Mesenchymal stem cell (in vitro differentiated cells and primary cell): ENCODE data around the gene BRD3.

Experiments used
- DNase-seq: peaks from one replicate; pipeline ENCODE4 v3.0.0-alpha.2; 2013
- H2AFZ ChIP-seq: one replicate; pipeline ENCODE4 v1.6.1; 2013; ENCODE audit warnings: low read depth, mild to moderate bottlenecking, control low read depth, inconsistent platforms, low read length, moderate library complexity
- H2AK5ac ChIP-seq: 2 replicates; pipeline ENCODE4 v1.6.1; 2013; ENCODE audit warnings: low read length, moderate library complexity, mild to moderate bottlenecking, inconsistent platforms; ENCODE audit not compliant: severe bottlenecking
- H2BK120ac ChIP-seq: one replicate; pipeline ENCODE4 v1.6.1; 2013; ENCODE audit warnings: low read depth, mild to moderate bottlenecking, inconsistent platforms, low read length, moderate library complexity
- H2BK12ac ChIP-seq, 2 experiments: one replicate each; pipeline ENCODE4 v1.6.1; 2013; ENCODE audit warnings: inconsistent platforms in 2 of 2, low read length in 2 of 2, mild to moderate bottlenecking in 2 of 2, moderate library complexity in 2 of 2, control low read depth in 1 of 2
- H2BK15ac ChIP-seq: one replicate; pipeline ENCODE4 v1.6.1; 2013; ENCODE audit warnings: mild to moderate bottlenecking, low read depth, inconsistent platforms; ENCODE audit not compliant: poor library complexity, severe bottlenecking
- H2BK5ac ChIP-seq: 2 replicates; pipeline ENCODE4 v1.6.1; 2013; ENCODE audit warnings: low read depth, mild to moderate bottlenecking, low read length, control low read depth, inconsistent platforms; ENCODE audit not compliant: poor library complexity, severe bottlenecking
- H3K14ac ChIP-seq, 2 experiments: one replicate each; pipeline ENCODE4 v1.6.1; 2013; ENCODE audit warnings: inconsistent platforms in 2 of 2, low read length in 2 of 2, control low read depth in 1 of 2, mild to moderate bottlenecking in 1 of 2, moderate library complexity in 1 of 2
- H3K18ac ChIP-seq, 2 experiments: one replicate each; pipeline ENCODE4 v1.6.1; 2013; ENCODE audit warnings: inconsistent platforms in 2 of 2, low read length in 2 of 2, control low read depth in 1 of 2, low read depth in 1 of 2, mild to moderate bottlenecking in 1 of 2
- H3K23ac ChIP-seq, 2 experiments: one replicate each; pipeline ENCODE4 v1.6.1; 2013; ENCODE audit warnings: inconsistent platforms in 2 of 2, low read length in 2 of 2, mild to moderate bottlenecking in 2 of 2, moderate library complexity in 2 of 2, control low read depth in 1 of 2
- H3K27ac ChIP-seq: 2 replicates; pipeline ENCODE4 v1.5.1; 2013; ENCODE audit warnings: mild to moderate bottlenecking, moderate library complexity, low read length, control low read depth, inconsistent platforms; ENCODE audit not compliant: poor library complexity, severe bottlenecking
- H3K27me3 ChIP-seq, 2 experiments: 2 replicates each; pipeline versions ENCODE4 v1.6.1 to v1.7.0; 2013; ENCODE audit warnings: low read length in 2 of 2, mild to moderate bottlenecking in 2 of 2, moderate library complexity in 2 of 2, control low read depth in 1 of 2, inconsistent platforms in 1 of 2; ENCODE audit not compliant: control insufficient read depth in 1 of 2, insufficient read depth in 1 of 2
- H3K36me3 ChIP-seq, 2 experiments: 2 replicates each; pipeline versions ENCODE4 v1.6.1 to v1.7.0; 2013; ENCODE audit warnings: low read length in 2 of 2, control low read depth in 1 of 2, inconsistent platforms in 1 of 2, low read depth in 1 of 2, mild to moderate bottlenecking in 1 of 2; ENCODE audit not compliant: insufficient read depth in 2 of 2, control insufficient read depth in 1 of 2
- H3K4ac ChIP-seq, 2 experiments: one replicate each; pipeline ENCODE4 v1.6.1; 2013; ENCODE audit warnings: inconsistent platforms in 2 of 2, low read length in 2 of 2, mild to moderate bottlenecking in 2 of 2, moderate library complexity in 2 of 2, control low read depth in 1 of 2, low read depth in 1 of 2
- H3K4me1 ChIP-seq: 2 replicates; pipeline ENCODE4 v1.6.1; 2013; ENCODE audit warnings: low read depth, low read length, control low read depth; ENCODE audit not compliant: control insufficient read depth, insufficient read depth
- H3K4me2 ChIP-seq: 2 replicates; pipeline ENCODE4 v1.6.1; 2013; ENCODE audit warnings: low read length, mild to moderate bottlenecking, inconsistent platforms; ENCODE audit not compliant: poor library complexity, severe bottlenecking
- H3K4me3 ChIP-seq, 2 experiments: 2 replicates each; pipeline versions ENCODE4 v1.5.1 to v1.7.0; 2013; ENCODE audit warnings: low read length in 2 of 2, mild to moderate bottlenecking in 2 of 2, control low read depth in 1 of 2, low read depth in 1 of 2; ENCODE audit not compliant: insufficient read depth in 1 of 2
- H3K79me1 ChIP-seq: replicated peaks from 2 replicates; pipeline ENCODE4 v1.6.1; 2013; ENCODE audit warnings: mild to moderate bottlenecking, control low read depth, low read length, inconsistent platforms; ENCODE audit not compliant: poor library complexity, severe bottlenecking
- H3K9ac ChIP-seq: 2 replicates; pipeline ENCODE4 v1.7.0; 2013; ENCODE audit warnings: mild to moderate bottlenecking, low read length, moderate library complexity
- H3K9me3 ChIP-seq: 2 replicates; pipeline ENCODE4 v1.7.0; 2013; ENCODE audit warnings: mild to moderate bottlenecking, low read length; ENCODE audit not compliant: control insufficient read depth
- H4K8ac ChIP-seq: one replicate; pipeline ENCODE4 v1.6.1; 2013; ENCODE audit warnings: inconsistent platforms, mild to moderate bottlenecking, low read length, moderate library complexity
- H4K91ac ChIP-seq: one replicate; pipeline ENCODE4 v1.6.1; 2013; ENCODE audit warnings: mild to moderate bottlenecking, low read length, inconsistent platforms
- WGBS: methylation state at CpG from one replicate; pipeline ENCODE4 v1.1.7; 2013; ENCODE audit warnings: mixed read lengths; 5-methylcytosine and 5-hydroxymethylcytosine counted together

The BRD3 gene

DNA sequence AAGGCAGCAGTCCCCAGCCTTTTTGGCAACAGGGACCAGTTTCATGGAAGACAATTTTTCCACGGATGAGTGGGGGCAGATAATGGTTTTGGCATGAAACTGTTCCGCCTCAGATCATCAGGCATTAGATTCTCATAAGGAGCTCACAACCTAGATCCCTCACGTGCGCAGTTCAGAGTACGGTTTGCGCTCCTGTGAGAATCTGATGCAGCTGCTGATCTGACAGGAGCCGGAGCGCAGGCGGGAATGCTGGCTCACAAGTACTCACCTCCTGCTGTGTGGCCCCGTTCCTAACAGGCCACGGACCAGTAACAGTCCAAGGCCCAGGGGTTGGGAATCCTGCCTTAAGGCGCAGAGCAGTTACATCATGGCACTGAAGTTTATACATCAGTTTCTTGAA, 3.3 kb upstream of the BRD3 start:
- H3K36me3 ChIP-seq = no peaks in the 10 kb centered on the region
- no peak overlapping the region for H2BK15ac ChIP-seq
- H3K4ac ChIP-seq = no peak overlapping the region
- no peak overlapping the region for H3K4me2 ChIP-seq
- no peak overlapping the region for H3K9ac ChIP-seq
- peaks cover 3% of the 10 kb centered on the region for H3K9me3 ChIP-seq
- no peak overlapping the region for H2BK120ac ChIP-seq
- H2AFZ ChIP-seq = no peak overlapping the region
- H3K79me1 ChIP-seq = no peaks in the 10 kb centered on the region
- H3K27me3 ChIP-seq = peaks cover 30 to 43% of the 10 kb centered on the region in 2 experiments
- whole genome bisulfite sequencing = 82% methylated on average over 12 of the region's 12 CpGs
- H3K18ac ChIP-seq = no peak overlapping the region
- H4K91ac ChIP-seq = no peak overlapping the region
- no peak overlapping the region for H3K23ac ChIP-seq
- no peak overlapping the region for H2AK5ac ChIP-seq
- peaks cover 2% of the 10 kb centered on the region for H3K4me1 ChIP-seq
- no peak overlapping the region for H2BK12ac ChIP-seq
- H3K4me3 ChIP-seq = no peak overlapping the region
- H3K14ac ChIP-seq = no peak overlapping the region
- no peak for DNase-seq
- no peak overlapping the region for H3K27ac ChIP-seq
- H2BK5ac ChIP-seq = no peak overlapping the region
- H4K8ac ChIP-seq = no peak overlapping the region

DNA sequence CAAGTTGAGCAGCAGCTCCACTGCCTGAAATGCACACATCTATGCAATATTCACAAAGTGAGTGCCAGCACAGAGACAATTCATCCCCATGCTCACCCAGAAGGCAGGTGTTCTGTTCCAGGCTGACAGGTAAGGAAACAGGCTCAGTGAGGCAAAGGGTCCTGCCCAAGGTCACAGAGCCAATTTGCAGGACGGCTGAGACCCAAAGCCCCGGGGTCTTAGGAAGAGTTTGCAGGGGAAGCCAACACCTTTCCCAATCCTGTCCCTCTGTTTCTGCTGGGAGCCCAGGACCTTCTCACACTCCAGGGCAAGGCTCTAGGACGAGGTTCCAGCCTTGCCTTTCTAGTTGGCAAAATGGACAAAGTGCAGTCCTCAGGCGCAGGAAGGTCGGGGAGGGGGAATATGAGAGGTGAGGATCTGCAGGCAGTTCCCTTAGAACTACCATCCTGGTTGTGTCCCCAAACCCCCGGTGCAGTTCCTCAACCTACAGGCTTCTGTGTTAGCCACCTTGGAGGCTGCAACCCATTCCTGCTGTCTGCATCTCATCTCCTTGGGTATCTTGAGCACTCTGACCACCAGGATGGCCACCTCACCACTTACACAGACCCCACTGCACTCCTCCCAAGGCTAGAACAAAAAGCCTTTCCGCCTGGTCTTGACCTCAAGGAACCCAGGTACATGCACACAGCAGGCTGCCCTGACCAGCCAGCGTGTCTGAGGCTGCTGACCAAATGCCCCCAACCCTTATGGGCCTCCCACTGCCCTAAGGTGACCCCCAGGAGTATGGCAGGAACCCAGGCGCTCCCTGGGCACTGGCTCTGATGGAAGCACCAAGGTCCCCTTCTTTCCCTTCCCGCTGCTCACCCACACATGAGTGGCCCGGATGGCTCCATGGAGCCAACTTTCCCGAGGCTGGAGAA, 1.9 kb upstream of the BRD3 start:
- Histone ChIP-seq H4K8ac (no peak overlapping the region), H3K9ac (no peak overlapping the region), H3K18ac (no peak overlapping the region), H3K4me3 (peak overlapping the region in 1 of 2 experiments; percentile 85), H3K23ac (no peak overlapping the region), H2BK12ac (no peak overlapping the region), H3K4me1 (peaks cover 12% of the 10 kb centered on the region), H3K79me1 (peaks cover 1% of the 10 kb centered on the region), H3K9me3 (peaks cover 3% of the 10 kb centered on the region), H2AK5ac (no peak overlapping the region), H2BK5ac (no peak overlapping the region), H2BK15ac (no peak overlapping the region), H3K27me3 (peaks cover 30 to 43% of the 10 kb centered on the region in 2 experiments), H4K91ac (no peak overlapping the region), H3K4ac (no peak overlapping the region), H2BK120ac (no peak overlapping the region), H3K27ac (no peak overlapping the region), H3K4me2 (no peak overlapping the region), H2AFZ (no peak overlapping the region), H3K36me3 (peaks cover 0 to 3% of the 10 kb centered on the region in 2 experiments), H3K14ac (no peak overlapping the region)
- WGBS = 82% methylated on average over 12 of the region's 12 CpGs
- DNase-seq = no peak

DNA sequence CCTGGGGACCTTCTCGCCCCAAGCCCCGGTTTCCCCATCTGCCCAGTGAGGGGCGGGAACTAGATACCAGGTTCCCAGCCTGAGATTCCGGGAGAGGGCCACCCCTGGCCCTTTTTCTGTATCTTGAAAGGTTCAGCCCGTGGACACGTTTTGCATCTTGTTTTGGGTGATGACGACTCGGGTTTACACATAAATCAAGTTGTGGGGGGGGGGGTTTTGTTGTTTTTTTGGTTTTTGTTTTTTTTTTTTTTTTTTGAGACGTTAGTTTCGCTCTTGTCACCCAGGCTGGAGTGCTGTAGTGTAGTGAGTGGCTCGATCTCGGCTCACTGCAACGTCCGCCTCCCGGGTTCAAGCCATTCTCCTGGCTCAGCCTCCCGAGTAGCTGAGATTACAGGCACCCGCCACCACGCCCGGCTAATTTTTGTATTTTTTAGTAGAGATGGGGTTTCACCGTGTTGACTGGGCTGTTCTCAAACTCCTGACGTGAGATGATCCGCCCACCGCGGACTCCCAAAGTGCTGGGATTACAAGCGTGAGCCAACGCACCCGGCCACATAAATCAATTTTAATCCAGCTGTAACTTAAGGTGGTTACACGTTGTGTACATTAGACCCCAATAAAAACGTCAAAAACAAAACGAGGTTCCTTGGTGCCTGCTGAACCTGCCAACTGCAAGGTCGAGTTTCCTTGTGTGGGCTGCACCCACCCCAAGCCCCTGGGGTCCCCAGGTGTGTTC, 1.1 kb upstream of the BRD3 start:
- Histone ChIP-seq H3K4me1 (peaks cover 13% of the 10 kb centered on the region), H3K23ac (no peak overlapping the region), H3K4me2 (peak overlapping the region; percentile 93), H3K4ac (no peak overlapping the region), H3K9ac (peak overlapping the region; percentile 83), H4K91ac (no peak overlapping the region), H3K27ac (no peak overlapping the region), H2BK15ac (no peak overlapping the region), H3K18ac (peak overlapping the region in 1 of 2 experiments; percentile 70), H3K27me3 (peaks cover 30 to 40% of the 10 kb centered on the region in 2 experiments), H2BK120ac (no peak overlapping the region), H4K8ac (peak overlapping the region; percentile 51), H3K4me3 (peak overlapping the region; percentile 85 to 92), H2AK5ac (no peak overlapping the region), H3K14ac (peak overlapping the region in 1 of 2 experiments; percentile 78), H2AFZ (peak overlapping the region; percentile 75), H3K79me1 (peaks cover 1% of the 10 kb centered on the region), H2BK5ac (no peak overlapping the region), H3K9me3 (peaks cover 3% of the 10 kb centered on the region), H3K36me3 (peaks cover 0 to 9% of the 10 kb centered on the region in 2 experiments), H2BK12ac (no peak overlapping the region)
- WGBS = 31% methylated on average over 30 of the region's 31 CpGs
- peak; percentile 8 for DNase-seq
